Caco-2 (cell line): Measurements from ENCODE around the gene INO80C. TPM values are rescaled to one million over a fixed set of nuclear protein-coding genes. Genes with fewer than 3 reads are reported as not detected.

ENCODE experiments used
- BruUV-seq: library from RNA; stranded (reverse); fragments of 400-500 nt; replicated peaks from 2 replicates; lab custom pipeline; 2021; lab: Mats Ljungman, UMichigan
- CTCF ChIA-PET: fragments of 300-600 bp; sonication (Branson Sonifier 250); formaldehyde crosslinking; loops from one replicate; lab custom pipeline; 2022; ENCODE audit warnings: antibody characterized with exemption; lab: Charles Lee
- POLR2A ChIA-PET: fragments of 300-600 bp; sonication (Branson Sonifier 250); formaldehyde crosslinking; loops from one replicate; lab custom pipeline; 2022; ENCODE audit warnings: antibody characterized with exemption; lab: Charles Lee
- DNase-seq, 2 experiments: peaks; one replicate each; pipeline versions ENCODE4 v3.0.0 to v3.0.0-alpha.2; 2020 to 2022
- H3K27me3 ChIP-seq: replicated peaks from 2 replicates; pipeline ENCODE4 v1.6.0; 2011; ENCODE audit warnings: low read length; ENCODE audit not compliant: control insufficient read depth, insufficient read depth
- H3K36me3 ChIP-seq: 2 replicates; pipeline ENCODE4 v1.5.1; 2011; ENCODE audit warnings: low read length; ENCODE audit not compliant: control insufficient read depth, insufficient read depth
- H3K4me1 ChIP-seq: fragments of 250-450 bp; sonication (Bioruptor Pico); 2 replicates; pipeline ENCODE4 v1.5.1; 2020; ENCODE audit warnings: mild to moderate bottlenecking
- H3K4me3 ChIP-seq: 2 replicates; pipeline ENCODE4 v1.5.1; 2011; ENCODE audit warnings: low read depth, mild to moderate bottlenecking, control low read depth, low read length
- H3K9me3 ChIP-seq: fragments of 250-450 bp; sonication (Bioruptor Pico); 2 replicates; pipeline ENCODE4 v1.5.1; 2020; ENCODE audit warnings: mild to moderate bottlenecking, moderate library complexity
- H3K27ac Mint-ChIP-seq: one replicate; pipeline ENCODE4 v1.8.0; 2022; ENCODE audit warnings: mixed read lengths; ENCODE audit not compliant: unreplicated experiment
- H3K27me3 Mint-ChIP-seq: one replicate; pipeline ENCODE4 v1.8.0; 2022; ENCODE audit warnings: mixed read lengths; ENCODE audit not compliant: insufficient read depth, unreplicated experiment
- H3K36me3 Mint-ChIP-seq: one replicate; pipeline ENCODE4 v1.8.0; 2022; ENCODE audit warnings: mild to moderate bottlenecking, mixed read lengths; ENCODE audit not compliant: insufficient read depth, unreplicated experiment
- H3K4me1 Mint-ChIP-seq: one replicate; pipeline ENCODE4 v1.8.0; 2022; ENCODE audit warnings: low read depth, mixed read lengths; ENCODE audit not compliant: unreplicated experiment
- H3K4me3 Mint-ChIP-seq: one replicate; pipeline ENCODE4 v1.8.0; 2022; ENCODE audit warnings: mild to moderate bottlenecking, moderate library complexity, mixed read lengths; ENCODE audit not compliant: unreplicated experiment
- H3K9me3 Mint-ChIP-seq: one replicate; pipeline ENCODE4 v1.8.0; 2022; ENCODE audit warnings: mixed read lengths; ENCODE audit not compliant: unreplicated experiment
- intact Hi-C: fragments of 100-400 bp; cut with micrococcal nuclease; formaldehyde crosslinking; loops from one replicate; pipeline ENCODE4 v1.10.0; 2022; ENCODE audit not compliant: unreplicated experiment
- total RNA-seq: library from RNA; stranded (reverse); gene quantifications from 2 replicates; pipeline ENCODE4 v1.2.3, GENCODE V29; 2022
- TF ChIP-seq, protein P1 (sequence below), 2 experiments: fragments of 200-600 bp in 1 of 2; IDR thresholded peaks; 1 replicate in 1 of 2; 2 replicates in 1 of 2; pipeline versions ENCODE4 v1.5.1 to v1.8.0; 2011 to 2022; ENCODE audit warnings: antibody characterized with exemption in 1 of 2, control low read depth in 1 of 2, inconsistent platforms in 1 of 2, low read depth in 1 of 2, low read length in 1 of 2, mild to moderate bottlenecking in 1 of 2, moderate library complexity in 1 of 2; ENCODE audit not compliant: insufficient read depth in 1 of 2, severe bottlenecking in 1 of 2, unreplicated experiment in 1 of 2

INO80C gene
- total RNA-seq, 1 experiment from 2014 or later = 26.6 TPM

DNA sequence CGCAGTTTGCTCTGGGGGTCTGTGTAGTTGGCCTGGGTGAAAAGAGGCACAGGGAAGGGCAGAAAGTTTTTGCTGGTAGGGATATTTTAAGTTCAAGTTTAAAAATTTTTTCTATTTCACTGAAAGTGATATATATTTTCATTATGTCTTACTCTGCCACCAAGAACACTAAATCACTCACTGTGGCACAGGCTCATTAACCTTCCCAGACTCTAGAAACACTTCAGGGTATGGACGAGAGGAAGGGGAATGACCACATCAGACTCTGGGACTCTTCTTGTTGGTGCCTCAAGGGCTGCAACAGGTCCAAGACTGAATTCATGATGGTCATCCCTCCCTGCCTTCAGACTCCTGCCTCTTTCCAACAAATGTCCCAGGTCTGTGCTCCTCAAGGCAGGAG lies 29.0 kb downstream of the INO80C start:
- Mint-ChIP-seq H3K9me3 (no peaks in the 10 kb centered on the region), H3K4me1 (peaks cover 7% of the 10 kb centered on the region), H3K27ac (peak overlapping the region; percentile 26), H3K4me3 (no peak overlapping the region), H3K27me3 (no peaks in the 10 kb centered on the region), H3K36me3 (peaks cover 12% of the 10 kb centered on the region)
- H3K4me1 ChIP-seq = no peaks in the 10 kb centered on the region
- no peaks in the 10 kb centered on the region for H3K36me3 ChIP-seq
- H3K4me3 ChIP-seq = no peak overlapping the region
- CTCF ChIA-PET = no interaction called here
- TF ChIP-seq, protein P1, sequence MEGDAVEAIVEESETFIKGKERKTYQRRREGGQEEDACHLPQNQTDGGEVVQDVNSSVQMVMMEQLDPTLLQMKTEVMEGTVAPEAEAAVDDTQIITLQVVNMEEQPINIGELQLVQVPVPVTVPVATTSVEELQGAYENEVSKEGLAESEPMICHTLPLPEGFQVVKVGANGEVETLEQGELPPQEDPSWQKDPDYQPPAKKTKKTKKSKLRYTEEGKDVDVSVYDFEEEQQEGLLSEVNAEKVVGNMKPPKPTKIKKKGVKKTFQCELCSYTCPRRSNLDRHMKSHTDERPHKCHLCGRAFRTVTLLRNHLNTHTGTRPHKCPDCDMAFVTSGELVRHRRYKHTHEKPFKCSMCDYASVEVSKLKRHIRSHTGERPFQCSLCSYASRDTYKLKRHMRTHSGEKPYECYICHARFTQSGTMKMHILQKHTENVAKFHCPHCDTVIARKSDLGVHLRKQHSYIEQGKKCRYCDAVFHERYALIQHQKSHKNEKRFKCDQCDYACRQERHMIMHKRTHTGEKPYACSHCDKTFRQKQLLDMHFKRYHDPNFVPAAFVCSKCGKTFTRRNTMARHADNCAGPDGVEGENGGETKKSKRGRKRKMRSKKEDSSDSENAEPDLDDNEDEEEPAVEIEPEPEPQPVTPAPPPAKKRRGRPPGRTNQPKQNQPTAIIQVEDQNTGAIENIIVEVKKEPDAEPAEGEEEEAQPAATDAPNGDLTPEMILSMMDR (IDR thresholded peaks at IDR 0.05; ENCODE audit: insufficient read depth in 1 of 2, low read depth in 1 of 2, low read length in 1 of 2, severe bottlenecking in 1 of 2, unreplicated experiment in 1 of 2) = no peak
- BruUV-seq = no TSS peak
- POLR2A ChIA-PET = no interaction called here
- H3K9me3 ChIP-seq = no peaks in the 10 kb centered on the region
- DNase-seq = no peak
- no peaks in the 10 kb centered on the region for H3K27me3 ChIP-seq
- intact Hi-C loops = no loop called here

DNA sequence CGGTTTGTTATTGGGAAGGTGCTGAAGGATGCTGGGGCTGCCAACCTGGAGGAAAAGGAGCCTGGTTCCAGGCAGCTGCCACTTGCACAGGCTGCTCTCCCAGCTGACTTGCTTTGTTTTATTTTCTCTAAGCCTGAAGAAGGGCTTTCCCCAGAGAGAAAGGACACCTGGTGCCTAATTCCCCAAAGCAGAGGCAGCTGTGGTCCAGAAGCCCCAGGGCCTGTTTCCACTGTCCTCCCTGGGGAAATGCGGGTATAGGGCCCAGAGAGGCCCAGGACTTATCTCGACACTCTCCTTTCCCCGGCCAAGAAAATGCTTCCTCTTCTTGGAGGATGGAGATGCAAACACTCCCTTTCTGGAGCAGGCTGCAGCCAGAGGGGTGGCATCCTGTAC lies 30.1 kb downstream of the INO80C start:
- Mint-ChIP-seq H3K27ac (no peak overlapping the region), H3K9me3 (no peaks in the 10 kb centered on the region), H3K27me3 (no peaks in the 10 kb centered on the region), H3K36me3 (peaks cover 8% of the 10 kb centered on the region), H3K4me3 (no peak overlapping the region), H3K4me1 (peaks cover 7% of the 10 kb centered on the region)
- BruUV-seq = no TSS peak
- Histone ChIP-seq H3K27me3 (no peaks in the 10 kb centered on the region), H3K4me1 (no peaks in the 10 kb centered on the region), H3K36me3 (no peaks in the 10 kb centered on the region), H3K4me3 (no peak overlapping the region), H3K9me3 (no peaks in the 10 kb centered on the region)
- no peak for DNase-seq
- ChIA-PET CTCF (no interaction called here), POLR2A (no interaction called here)
- TF ChIP-seq, protein P1 (IDR thresholded peaks at IDR 0.05; ENCODE audit: insufficient read depth in 1 of 2, low read depth in 1 of 2, low read length in 1 of 2, severe bottlenecking in 1 of 2, unreplicated experiment in 1 of 2) = no peak
- intact Hi-C loops = no loop called here

DNA sequence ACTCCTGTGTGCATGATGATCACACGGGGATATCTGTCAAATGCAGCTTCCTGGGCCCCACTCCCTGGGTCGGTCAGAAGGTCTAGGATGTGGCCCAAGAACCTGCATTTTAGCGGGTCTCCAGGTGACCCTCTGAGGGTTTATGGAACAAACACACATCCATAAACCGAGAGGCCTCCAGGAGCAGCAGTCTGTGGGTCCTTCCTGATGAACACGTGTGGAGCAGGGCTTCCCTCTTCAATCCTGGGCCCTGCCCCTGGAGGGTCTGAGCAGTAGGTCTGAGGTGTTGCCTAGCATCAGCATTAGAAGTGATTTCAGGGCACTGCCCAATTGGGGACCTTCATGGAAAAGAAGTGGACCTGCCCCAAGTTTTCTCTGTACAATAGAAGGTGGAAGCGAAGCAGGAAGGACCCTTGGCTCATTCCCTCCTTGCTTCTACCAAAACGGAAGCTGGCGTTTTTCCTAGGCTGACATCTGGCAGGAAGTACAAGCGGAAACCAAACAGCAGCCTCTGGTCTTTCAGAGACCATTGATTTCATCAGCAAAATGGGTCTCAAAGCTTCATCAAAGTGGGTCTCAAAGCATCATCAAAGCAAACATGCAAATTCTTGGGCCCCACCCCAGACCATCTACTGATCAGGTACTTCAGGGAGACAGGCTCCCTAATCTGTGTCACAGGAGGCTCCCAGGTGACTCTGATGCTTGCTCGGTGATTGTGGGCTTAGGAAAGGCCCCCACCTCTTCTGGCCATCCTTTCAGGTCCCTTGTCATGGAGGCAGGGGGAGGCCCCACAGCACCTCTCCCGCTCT lies 30.7 kb downstream of the INO80C start:
- peaks cover 7% of the 10 kb centered on the region for H3K4me1 Mint-ChIP-seq
- DNase-seq = no peak
- no peaks in the 10 kb centered on the region for H3K9me3 Mint-ChIP-seq
- TF ChIP-seq, protein P1 (IDR thresholded peaks at IDR 0.05; ENCODE audit: insufficient read depth in 1 of 2, low read depth in 1 of 2, low read length in 1 of 2, severe bottlenecking in 1 of 2, unreplicated experiment in 1 of 2) = no peak
- ChIA-PET CTCF (no interaction called here), POLR2A (no interaction called here)
- no peak overlapping the region for H3K4me3 ChIP-seq
- no peaks in the 10 kb centered on the region for H3K36me3 ChIP-seq
- BruUV-seq = no TSS peak
- no peaks in the 10 kb centered on the region for H3K27me3 ChIP-seq
- peaks cover 8% of the 10 kb centered on the region for H3K36me3 Mint-ChIP-seq
- H3K27me3 Mint-ChIP-seq = no peaks in the 10 kb centered on the region
- no peak overlapping the region for H3K4me3 Mint-ChIP-seq
- no peaks in the 10 kb centered on the region for H3K4me1 ChIP-seq
- intact Hi-C loops = no loop called here
- no peaks in the 10 kb centered on the region for H3K9me3 ChIP-seq
- no peak overlapping the region for H3K27ac Mint-ChIP-seq
